WERI-Rb-1 (cell line): ENCODE measurements around the gene WDR36.

ENCODE experiments used
- DNase-seq: peaks from one replicate; pipeline ENCODE4 v3.0.0-alpha.2; 2020
- H3K27ac ChIP-seq: fragments of 250-450 bp; sonication (Bioruptor Pico); 2 replicates; pipeline ENCODE4 v1.5.1; 2020; ENCODE audit warnings: mild to moderate bottlenecking, moderate library complexity
- H3K27me3 ChIP-seq: fragments of 250-450 bp; sonication (Bioruptor Pico); 2 replicates; pipeline ENCODE4 v1.5.1; 2021; ENCODE audit warnings: mild to moderate bottlenecking, low read depth, moderate library complexity; ENCODE audit not compliant: insufficient read depth, severe bottlenecking
- H3K36me3 ChIP-seq: fragments of 250-450 bp; sonication (Bioruptor Pico); 2 replicates; pipeline ENCODE4 v1.5.1; 2020; ENCODE audit warnings: mild to moderate bottlenecking, moderate library complexity
- H3K4me3 ChIP-seq: 2 replicates; pipeline ENCODE4 v1.5.1; 2011; ENCODE audit warnings: low read depth, mild to moderate bottlenecking, control low read depth, low read length
- H3K9me3 ChIP-seq: fragments of 250-450 bp; sonication (Bioruptor Pico); 2 replicates; pipeline ENCODE4 v1.5.1; 2021; ENCODE audit warnings: mild to moderate bottlenecking, moderate library complexity; ENCODE audit not compliant: severe bottlenecking
- CTCF ChIP-seq: IDR thresholded peaks from 2 replicates; pipeline ENCODE4 v1.5.1; 2011; ENCODE audit warnings: low read depth, mild to moderate bottlenecking, control low read depth, inconsistent platforms, low read length

The WDR36 gene

DNA sequence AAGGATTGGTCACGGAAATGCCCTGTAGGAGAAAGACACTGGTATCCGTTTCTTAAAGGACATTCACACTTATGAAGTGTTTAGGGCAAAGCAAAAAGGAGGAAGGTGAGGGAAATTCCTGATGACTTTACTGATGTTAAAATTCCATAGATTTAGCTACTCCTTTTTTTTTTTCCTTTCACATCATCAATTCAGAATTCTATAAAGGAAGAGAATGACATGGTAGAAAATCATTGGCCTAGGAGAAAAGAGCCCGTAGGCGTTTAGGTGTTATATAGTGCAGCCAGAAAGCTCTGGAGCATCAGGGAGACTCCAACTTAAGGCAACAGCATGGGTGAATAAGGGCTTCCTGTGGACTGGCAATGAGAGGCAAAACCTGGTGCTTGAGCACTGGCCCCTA is 20.7 kb upstream of the WDR36 start, which contains the start of gene TSLP:
TSS of gene TSLP (plus strand) at position 301 of the 400 bp plus-strand sequence. CDS start 178 bp downstream, outside the sequence.
- no peaks in the 10 kb centered on the region for H3K36me3 ChIP-seq
- no peak for DNase-seq
- H3K9me3 ChIP-seq, result no peaks in the 10 kb centered on the region
- H3K27ac ChIP-seq, result no peak within 1 kb of the TSS
- TF ChIP-seq CTCF, result no peak
- peak within 1 kb of the TSS; percentile 28 for H3K4me3 ChIP-seq
- H3K27me3 ChIP-seq, result peaks cover 69% of the 10 kb centered on the region

GRCh38 chr5:111072949-111073682 is 19.0 kb upstream of the WDR36 start:
- Histone ChIP-seq H3K9me3 (no peaks in the 10 kb centered on the region), H3K4me3 (peak overlapping the region; percentile 52), H3K36me3 (no peaks in the 10 kb centered on the region), H3K27ac (no peak overlapping the region), H3K27me3 (peaks cover 59% of the 10 kb centered on the region)
- no peak for TF ChIP-seq CTCF
- DNase-seq, result peak; percentile 49

GRCh38 chr5:111074244-111074643 is 17.9 kb upstream of the WDR36 start:
- Histone ChIP-seq H3K9me3 (no peaks in the 10 kb centered on the region), H3K36me3 (no peaks in the 10 kb centered on the region), H3K27ac (no peak overlapping the region), H3K27me3 (peaks cover 50% of the 10 kb centered on the region), H3K4me3 (no peak overlapping the region)
- no peak for DNase-seq
- TF ChIP-seq CTCF, result no peak

DNA sequence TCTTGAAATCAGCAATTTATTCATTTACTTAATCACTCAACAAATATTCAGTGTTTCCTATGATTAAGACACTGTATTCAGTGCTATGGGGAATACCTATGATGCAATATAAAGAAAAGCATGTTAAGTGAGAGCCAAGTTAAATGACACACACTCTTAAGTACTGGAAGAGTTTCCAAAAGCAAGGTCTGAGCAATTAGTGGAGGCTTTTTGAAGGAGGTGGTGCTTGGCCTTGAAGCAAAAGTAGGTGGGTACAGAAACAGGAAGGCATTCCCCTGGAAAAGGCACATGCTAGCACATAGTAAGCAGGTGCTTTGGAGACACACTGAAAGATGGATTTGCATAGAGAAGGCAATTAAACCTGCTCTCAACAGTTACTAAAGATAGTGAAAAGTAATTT is 16.6 kb upstream of the WDR36 start:
- Histone ChIP-seq H3K9me3 (no peaks in the 10 kb centered on the region), H3K4me3 (no peak overlapping the region), H3K27ac (no peak overlapping the region), H3K27me3 (peaks cover 38% of the 10 kb centered on the region), H3K36me3 (no peaks in the 10 kb centered on the region)
- DNase-seq, result no peak
- TF ChIP-seq CTCF, result no peak

DNA sequence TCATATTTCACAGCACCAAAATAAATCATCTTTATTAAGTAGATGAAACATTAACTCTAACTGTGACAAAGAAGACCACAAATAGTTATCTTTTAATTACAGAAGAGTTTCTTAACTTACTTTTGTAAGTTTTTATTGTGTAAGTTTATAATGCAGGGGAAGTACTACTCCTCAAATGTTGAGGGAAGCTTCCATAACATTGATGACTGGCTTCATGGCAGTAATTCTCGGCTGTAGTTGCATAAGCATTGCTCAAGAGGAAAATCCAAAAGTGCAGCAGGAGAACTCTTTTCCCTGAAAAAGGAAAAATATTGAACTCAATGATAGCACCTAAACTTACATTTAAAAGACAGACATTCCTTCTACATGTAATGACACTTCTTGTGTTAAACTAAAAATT is 16.1 kb upstream of the WDR36 start:
- Histone ChIP-seq H3K36me3 (no peaks in the 10 kb centered on the region), H3K4me3 (no peak overlapping the region), H3K27me3 (peaks cover 33% of the 10 kb centered on the region), H3K9me3 (no peaks in the 10 kb centered on the region), H3K27ac (no peak overlapping the region)
- DNase-seq, result no peak
- no peak for TF ChIP-seq CTCF

GRCh38 chr5:111077678-111078077 is 14.5 kb upstream of the WDR36 start:
- Histone ChIP-seq H3K36me3 (no peaks in the 10 kb centered on the region), H3K27ac (no peak overlapping the region), H3K4me3 (no peak overlapping the region), H3K27me3 (peaks cover 18% of the 10 kb centered on the region), H3K9me3 (no peaks in the 10 kb centered on the region)
- TF ChIP-seq CTCF, result no peak
- no peak for DNase-seq
